Right lobe of liver (tissue), 4 donors: ENCODE data around the gene SF3A2.

Experiments used
- CTCF ChIP-seq, 4 donors: fragments of 200-600 bp in 3 of 4; fragments of 450-650 bp in 1 of 4; IDR thresholded peaks; one replicate each; pipeline versions ENCODE4 v1.5.1 to v1.8.0; 2016 to 2022; ENCODE audit warnings: antibody characterized with exemption in 4 of 4, mild to moderate bottlenecking in 2 of 4
- POLR2A ChIP-seq: fragments of 450-650 bp; IDR thresholded peaks from one replicate; pipeline ENCODE4 v1.6.1; 2017; ENCODE audit warnings: antibody characterized with exemption, mild to moderate bottlenecking
- donor health status: DM: no; HTN: no; CAD: no.
- donor health status: DM: no; HTN: no; CAD: no.
- donor health status: DM: no; HTN: yes; CAD: no.

- TF ChIP-seq CTCF (IDR thresholded peaks at IDR 0.05): no peak
- TF ChIP-seq POLR2A: no peak
Measured at GRCh38 chr19:2237869-2238153, 1.2 kb downstream of the SF3A2 start.
